ENCODE results near the gene PRRC2B. TPM values are rescaled to one million over a fixed set of nuclear protein-coding genes. Genes with fewer than 3 reads are reported as not detected.

The PRRC2B gene
- total and polyA plus RNA-seq, 7 donors = 10.8 to 98.6 (median 65.3) TPM

- Histone ChIP-seq H3K4me1 (peaks cover 0 to 98% (median 91%) of the 10 kb centered on the region in 4 donors), H3K4me3 (no peak overlapping the region), H3K9me3 (no peaks in the 10 kb centered on the region), H3K27ac (peak overlapping the region; percentile 50 to 77 (median 70)), H3K36me3 (no peaks in the 10 kb centered on the region), H3K27me3 (no peaks in the 10 kb centered on the region)
- intact Hi-C loops (cut with DNase I) = no loop called here
- 56 to 63% methylated on average over 8 of the region's 8 CpGs for WGBS, 2 donors
- TF ChIP-seq POLR2A (IDR thresholded peaks at IDR 0.05) (no peak), CTCF (IDR thresholded peaks at IDR 0.05) (no peak), EP300 (IDR thresholded peaks at IDR 0.05) (no peak), POLR2AphosphoS5 (IDR thresholded peaks at IDR 0.05) (no peak)
- DNase-seq = no peak
These were observed 25.2 kb downstream of the PRRC2B start for GRCh38 chr9:131419026-131419614.

- intact Hi-C loops (cut with DNase I) = loop anchor here (2.0 to 5.0 kb wide), 2 partner anchors 63 to 69 kb away; no protein-coding TSS in a partner anchor
- WGBS, 2 donors = 72 to 83% methylated on average over 12 of the region's 12 CpGs
These were observed 25.8 kb downstream of the PRRC2B start for GRCh38 chr9:131419716-131420115.

GRCh38 chr9:131420980-131421624, 27.2 kb downstream of the PRRC2B start:
- Histone ChIP-seq H3K4me1 (peaks cover 0 to 92% (median 82%) of the 10 kb centered on the region in 4 donors), H3K36me3 (no peaks in the 10 kb centered on the region), H3K27me3 (no peaks in the 10 kb centered on the region), H3K9me3 (no peaks in the 10 kb centered on the region), H3K27ac (peak overlapping the region; percentile 68 to 84 (median 76)), H3K4me3 (no peak overlapping the region)
- TF ChIP-seq CTCF (IDR thresholded peaks at IDR 0.05) (peak in 2 of 4 experiments; percentile 19 to 20), EP300 (IDR thresholded peaks at IDR 0.05) (no peak)
- 63 to 68% methylated on average over 13 of the region's 13 CpGs for WGBS, 2 donors
- intact Hi-C loops (cut with DNase I) = loop anchor here (2.0 to 5.0 kb wide), 2 partner anchors 61 to 70 kb away; no protein-coding TSS in a partner anchor
- no peak for DNase-seq

More at GRCh38 chr9:131419716-131420115, 25.8 kb downstream of the PRRC2B start:
- Histone ChIP-seq H3K9me3 (no peaks in the 10 kb centered on the region), H3K27ac (peak overlapping the region in 3 of 4 donors; percentile 50 to 77 (median 74)), H3K36me3 (no peaks in the 10 kb centered on the region), H3K27me3 (no peaks in the 10 kb centered on the region), H3K4me1 (peaks cover 0 to 100% (median 94%) of the 10 kb centered on the region in 4 donors), H3K4me3 (no peak overlapping the region)
- DNase-seq = no peak
- TF ChIP-seq POLR2A (IDR thresholded peaks at IDR 0.05) (no peak), CTCF (IDR thresholded peaks at IDR 0.05) (no peak), POLR2AphosphoS5 (IDR thresholded peaks at IDR 0.05) (no peak), EP300 (IDR thresholded peaks at IDR 0.05) (no peak)

- no peaks in the 10 kb centered on the region for H3K9me3 ChIP-seq
- peaks cover 0 to 86% (median 76%) of the 10 kb centered on the region in 4 donors for H3K4me1 ChIP-seq
- H3K27ac ChIP-seq = peak overlapping the region; percentile 68 to 84 (median 76)
- no peak for DNase-seq
- no peak overlapping the region for H3K4me3 ChIP-seq
- TF ChIP-seq CTCF (IDR thresholded peaks at IDR 0.05) (no peak), POLR2AphosphoS5 (IDR thresholded peaks at IDR 0.05) (no peak), EP300 (IDR thresholded peaks at IDR 0.05) (no peak), POLR2A (IDR thresholded peaks at IDR 0.05) (no peak)
- no peaks in the 10 kb centered on the region for H3K36me3 ChIP-seq
- WGBS, 2 donors = 90 to 92% methylated on average over 8 of the region's 8 CpGs
- H3K27me3 ChIP-seq = no peaks in the 10 kb centered on the region
- intact Hi-C loops (cut with DNase I) = loop anchor here (2.0 to 5.0 kb wide), 2 partner anchors 61 to 71 kb away; no protein-coding TSS in a partner anchor
These were observed 27.8 kb downstream of the PRRC2B start for GRCh38 chr9:131421691-131422090.
